NCI-H2171 treated with DMSO at 0.1 percent for 48 hours (cell line): ENCODE measurements around the gene CETN2.
"Not testable (repeated sequence)": the region's sequence is repeated elsewhere in the genome, so short reads cannot be mapped to it uniquely, and the experiment has no call there.

Experiments
- DNase-seq: peaks from one replicate; lab custom pipeline; 2025; lab: John Stamatoyannopoulos, UW

The CETN2 gene

GRCh38 chrX:152830312-152831305 is at the start of gene CETN2, which contains the start of gene NSDHL:
TSS of gene CETN2 (minus strand) at chrX:152830757. CDS start at chrX:152830710, 47 bp downstream.
TSS of gene NSDHL (plus strand) at chrX:152831063. CDS start at chrX:152846325, 15,262 bp downstream.
- peak; percentile 88 for DNase-seq

DNA sequence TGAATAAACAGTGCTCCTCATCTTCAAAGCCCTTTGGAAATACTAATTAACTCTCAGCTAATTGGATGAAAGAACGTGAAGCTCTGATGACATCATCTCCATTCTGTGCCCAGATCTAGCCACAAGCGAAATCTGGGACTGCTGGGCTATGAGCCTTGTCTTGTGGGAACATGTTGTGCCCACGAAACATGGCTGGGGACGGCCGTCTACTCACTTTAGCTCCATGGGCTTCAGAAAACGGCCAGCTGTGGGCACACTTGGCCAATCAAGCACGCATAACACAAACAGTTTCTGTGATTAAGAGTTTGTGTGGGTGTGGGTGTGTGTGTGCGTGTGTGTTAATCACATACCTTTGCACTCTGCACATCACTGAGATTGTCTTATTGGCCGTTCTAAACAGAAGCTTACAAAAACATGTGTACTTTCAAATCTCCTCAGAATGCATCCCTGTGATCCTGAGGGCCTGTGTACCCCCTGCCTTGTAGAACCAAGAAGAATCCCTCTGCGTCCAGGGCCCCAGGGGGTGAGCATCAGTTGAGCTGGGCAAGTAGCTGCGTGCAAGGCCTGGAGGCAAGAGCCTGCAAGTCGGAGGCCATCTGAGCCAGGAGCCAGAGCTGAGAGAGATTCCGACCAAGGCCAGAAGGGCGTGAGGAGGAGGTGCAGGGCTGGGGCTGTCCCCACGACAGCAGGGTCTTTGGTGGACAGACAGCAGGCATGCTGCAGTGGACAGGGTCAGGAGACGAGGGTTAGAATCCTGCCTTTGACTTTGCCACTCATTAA is 48.6 kb upstream of the CETN2 start:
- DNase-seq: no peak

DNA sequence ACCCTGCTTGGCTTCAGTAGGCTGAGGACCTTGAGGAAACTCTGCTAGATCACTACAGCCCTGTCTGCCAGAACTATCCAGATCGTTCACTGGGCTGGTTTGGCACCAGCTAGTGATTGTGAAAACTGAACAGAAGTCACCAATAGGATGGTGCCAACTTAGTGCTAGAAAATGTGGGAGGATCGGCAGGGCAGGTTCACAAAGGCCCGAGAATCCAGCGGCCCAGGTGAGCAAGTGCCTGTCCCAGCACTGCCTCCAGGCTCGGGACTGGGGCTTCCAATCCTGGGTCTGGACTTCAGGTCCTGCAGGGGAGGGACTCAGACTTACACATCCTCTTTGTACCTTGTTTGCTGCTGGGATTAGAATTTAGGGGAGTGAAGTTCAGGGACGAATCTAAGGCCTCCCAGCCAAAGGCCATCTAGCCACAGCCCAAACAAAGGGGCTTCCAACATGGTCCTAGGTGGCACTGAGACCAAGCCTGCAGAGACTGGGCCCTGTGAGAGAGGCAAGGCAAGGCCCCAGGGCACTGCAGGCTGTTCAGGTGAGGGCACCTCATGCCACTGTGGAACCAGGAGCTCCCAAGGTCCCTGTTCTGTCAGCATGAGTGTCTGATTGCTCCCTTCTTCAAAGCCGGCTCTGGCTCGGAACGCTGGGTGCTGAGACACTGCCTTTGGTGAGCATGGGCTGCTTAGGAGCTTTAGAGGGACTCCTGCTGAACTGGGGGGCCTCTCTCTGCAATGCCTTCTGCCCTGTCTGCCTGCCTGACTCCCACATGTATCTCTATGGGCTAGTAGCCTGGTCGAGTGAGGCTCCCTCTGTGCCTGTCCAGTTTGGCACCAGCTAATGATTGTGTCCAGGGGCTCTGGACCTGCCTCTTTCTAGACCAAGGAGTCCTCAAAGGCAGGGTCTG is 46.6 kb upstream of the CETN2 start:
- no peak for DNase-seq

- DNase-seq: no peak
Measured at GRCh38 chrX:152873361-152873760, 42.8 kb upstream of the CETN2 start.

DNA sequence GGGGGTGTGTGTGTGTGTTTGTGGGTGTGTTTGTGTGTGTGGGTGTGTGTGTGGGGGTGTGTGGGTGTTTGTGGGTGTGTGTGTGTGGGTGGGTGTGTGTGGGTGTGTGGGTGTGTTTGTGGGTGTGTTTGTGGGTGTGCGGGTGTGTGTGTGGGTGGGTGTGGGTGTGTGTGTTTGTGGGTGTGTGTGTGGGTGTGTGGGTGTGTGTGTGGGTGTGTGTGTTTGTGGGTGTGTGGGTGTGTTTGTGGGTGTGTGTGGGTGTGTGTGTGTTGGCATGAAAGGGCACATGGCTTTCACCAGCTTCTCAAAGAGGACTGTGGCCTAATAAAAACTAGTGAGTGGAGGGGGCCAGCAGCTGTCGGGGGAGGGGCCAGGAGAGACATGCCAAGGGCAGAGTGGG is 42.0 kb upstream of the CETN2 start:
- DNase-seq: no peak

- no peak for DNase-seq
Measured at GRCh38 chrX:152871260-152871659, 40.7 kb upstream of the CETN2 start.

GRCh38 chrX:152869972-152870371 is 39.4 kb upstream of the CETN2 start:
- no peak for DNase-seq

DNA sequence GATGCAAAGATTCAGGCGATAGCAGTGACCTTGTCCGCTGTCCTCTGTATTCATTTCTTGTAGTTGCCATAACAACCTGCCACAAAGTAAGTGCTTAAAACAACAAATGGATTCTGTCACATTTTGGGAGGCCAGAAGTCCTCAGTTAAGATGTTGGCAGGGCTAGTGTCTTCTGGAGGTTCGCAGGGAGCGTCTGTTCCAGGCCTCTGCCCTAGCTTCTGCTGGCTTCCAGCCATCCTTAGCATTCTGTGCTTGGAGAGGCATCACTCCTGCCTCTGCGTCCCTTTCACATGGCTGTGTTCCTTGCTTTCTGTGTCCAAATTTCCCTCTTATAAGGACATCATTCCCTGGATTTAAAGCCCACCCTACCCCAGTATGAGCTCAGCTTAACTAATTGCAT is 35.8 kb upstream of the CETN2 start:
- DNase-seq: no peak

GRCh38 chrX:152865232-152865920 is 34.8 kb upstream of the CETN2 start:
- no peak for DNase-seq

GRCh38 chrX:152861826-152862225 is 31.3 kb upstream of the CETN2 start:
- no peak for DNase-seq

GRCh38 chrX:152861116-152861515 is 30.6 kb upstream of the CETN2 start:
- DNase-seq: peak; percentile 52

DNA sequence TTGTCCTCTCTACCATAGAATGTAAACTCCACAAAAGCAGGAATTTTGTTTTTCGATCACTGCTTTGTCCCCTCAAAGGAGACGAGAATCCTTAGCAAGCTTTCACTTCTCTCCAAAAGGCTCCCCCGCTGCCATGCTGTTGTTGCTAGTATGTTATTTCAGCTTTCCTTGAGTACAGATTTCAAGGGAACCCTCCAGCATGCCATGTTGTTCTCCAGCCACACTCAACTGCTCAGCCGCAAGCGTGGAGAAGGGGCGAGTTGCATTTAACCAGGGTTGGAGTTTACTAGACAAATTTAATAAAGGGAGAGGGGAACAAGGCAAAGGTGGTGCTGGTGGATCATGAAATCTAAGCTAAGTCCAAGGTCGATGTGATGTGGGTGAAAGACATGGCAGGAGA is 23.4 kb upstream of the CETN2 start:
- DNase-seq: no peak

- DNase-seq: no peak
Measured at GRCh38 chrX:152850465-152850864, 19.9 kb upstream of the CETN2 start.

DNA sequence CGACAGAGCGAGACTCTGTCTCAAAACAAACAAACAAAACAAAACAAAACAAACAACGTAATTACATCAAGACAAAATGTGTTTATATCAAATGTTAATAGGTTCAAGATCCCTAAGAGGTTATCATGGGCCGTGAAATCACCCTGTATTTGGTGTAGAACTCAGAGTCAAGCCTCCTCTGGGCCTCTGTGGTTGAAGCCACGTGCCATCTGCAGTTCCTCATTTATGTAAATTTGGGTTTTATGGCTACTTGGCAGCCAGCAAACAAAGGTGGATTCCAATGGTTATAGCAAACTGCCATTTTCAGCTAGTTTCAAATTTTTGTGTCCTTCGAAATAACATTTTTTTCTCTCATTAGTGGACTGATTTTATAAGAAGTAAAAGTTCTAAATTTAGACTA is 16.7 kb upstream of the CETN2 start:
- no peak for DNase-seq

- DNase-seq: no peak
Measured at GRCh38 chrX:152845618-152846240, 15.2 kb upstream of the CETN2 start.

DNA sequence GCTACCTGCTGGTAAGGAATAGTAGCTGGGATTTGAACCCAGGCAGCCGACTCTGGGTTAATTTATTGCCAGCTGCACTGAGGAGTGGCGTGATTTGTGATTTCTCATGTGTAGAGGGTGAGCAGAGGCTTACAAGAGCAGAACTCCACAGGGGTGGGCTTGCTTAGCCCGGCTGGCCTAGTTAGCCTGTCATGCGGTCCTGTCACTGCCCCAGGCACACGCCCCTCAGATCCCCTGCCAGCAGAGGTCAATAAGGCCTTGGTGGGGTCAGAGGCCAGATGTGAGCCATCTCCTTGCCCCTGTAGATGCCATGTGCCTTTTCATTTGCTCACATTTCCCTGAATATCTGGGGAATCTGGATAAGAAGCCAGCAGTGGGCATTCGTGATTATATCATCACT is 13.7 kb upstream of the CETN2 start:
- no peak for DNase-seq

GRCh38 chrX:152843852-152844251 is 13.3 kb upstream of the CETN2 start:
- no peak for DNase-seq

DNA sequence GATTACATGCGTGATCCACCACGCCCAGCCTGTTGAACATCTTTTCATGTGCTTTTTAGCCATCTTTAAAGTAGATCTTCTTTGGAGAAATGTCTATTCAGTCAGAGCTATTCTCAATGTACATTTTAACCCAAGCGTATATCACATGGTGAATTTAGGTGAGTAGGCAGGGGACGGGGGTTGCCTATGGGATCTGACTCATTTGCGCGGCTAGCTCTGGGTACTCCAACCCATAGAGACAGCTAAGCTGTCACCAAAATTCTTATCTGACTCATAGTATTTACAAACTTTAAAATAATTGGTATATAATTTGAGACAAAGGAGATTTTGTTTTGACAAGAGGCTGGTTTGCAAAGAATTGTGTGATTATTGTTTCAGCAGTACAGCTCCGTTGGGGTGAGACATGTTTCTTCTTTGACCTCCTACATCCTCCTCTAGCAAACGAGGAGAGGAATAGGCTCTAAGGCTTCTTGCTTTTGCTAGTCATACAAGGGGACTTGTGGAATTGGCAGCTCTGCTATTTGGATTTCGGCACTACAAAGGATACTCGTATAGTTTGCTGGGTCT is 12.3 kb upstream of the CETN2 start:
- no peak for DNase-seq

DNA sequence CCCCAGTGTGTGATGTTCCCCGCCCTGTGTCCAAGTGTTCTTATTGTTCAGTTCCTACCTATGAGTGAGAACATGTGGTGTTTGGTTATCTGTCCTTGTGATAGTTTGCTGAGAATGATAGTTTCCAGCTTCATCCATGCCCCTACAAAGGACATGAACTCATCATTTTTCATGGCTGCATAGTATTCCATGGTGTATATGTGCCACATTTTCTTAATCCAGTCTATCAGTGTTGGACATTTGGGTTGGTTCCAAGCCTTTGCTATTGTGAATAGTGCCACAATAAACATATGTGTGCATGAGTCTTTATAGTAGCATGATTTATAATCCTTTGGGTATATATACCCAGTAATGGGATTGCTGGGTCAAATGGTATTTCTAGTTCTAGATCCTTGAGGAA is 4.9 kb upstream of the CETN2 start:
- DNase-seq: not testable (repeated sequence)

- DNase-seq: no peak
Measured at GRCh38 chrX:152833378-152833777, 2.8 kb upstream of the CETN2 start.
